ENCODE results near the gene ASB9. TPM values are rescaled to one million over a fixed set of nuclear protein-coding genes. Genes with fewer than 3 reads are reported as not detected.

Gene ASB9
- total RNA-seq, 2 experiments from 2014 or later: not detected

DNA sequence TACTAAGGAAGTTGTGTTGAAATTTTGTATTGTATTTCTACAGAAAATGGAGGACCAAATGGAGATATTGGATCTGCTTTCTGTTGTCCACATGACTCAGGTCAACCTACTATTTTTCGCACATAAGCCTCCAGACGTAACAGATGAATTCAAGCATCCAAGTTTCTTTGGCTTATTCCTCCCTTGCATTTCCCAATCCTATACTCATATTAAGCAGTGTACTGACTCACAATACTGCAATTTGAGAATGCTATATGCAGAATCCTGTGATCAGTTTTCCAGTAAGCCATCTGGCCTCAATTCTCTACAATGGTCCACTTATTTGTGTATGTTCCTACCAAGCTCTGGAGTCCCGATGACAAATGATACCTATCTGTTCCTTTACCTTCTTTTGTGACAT, 75.7 kb downstream of the ASB9 start:
- ChIA-PET CTCF (ENCODE audit: unreplicated experiment) (no interaction called here), POLR2A (interaction anchor here (0.8 kb wide), 1 partner anchor 8 kb away, joined by 3 read pairs; no protein-coding TSS in a partner anchor)
- H3K4me1 ChIP-seq (ENCODE audit: insufficient read depth, low read length, poor library complexity, severe bottlenecking): no peaks in the 10 kb centered on the region
- H3K36me3 ChIP-seq (ENCODE audit: insufficient read depth, low read length): no peaks in the 10 kb centered on the region
- DNase-seq (ENCODE audit: low spot score): no peak
- no peaks in the 10 kb centered on the region for H4K20me1 ChIP-seq (ENCODE audit: insufficient read depth, low read length)
- H3K27ac ChIP-seq (ENCODE audit: low read depth, low read length, poor library complexity, severe bottlenecking): no peak overlapping the region
- TF ChIP-seq EZH2phosphoT487 (IDR thresholded peaks at IDR 0.05; ENCODE audit: borderline replicate concordance, low read depth, low read length): no peak
- TF ChIP-seq, protein P1, sequence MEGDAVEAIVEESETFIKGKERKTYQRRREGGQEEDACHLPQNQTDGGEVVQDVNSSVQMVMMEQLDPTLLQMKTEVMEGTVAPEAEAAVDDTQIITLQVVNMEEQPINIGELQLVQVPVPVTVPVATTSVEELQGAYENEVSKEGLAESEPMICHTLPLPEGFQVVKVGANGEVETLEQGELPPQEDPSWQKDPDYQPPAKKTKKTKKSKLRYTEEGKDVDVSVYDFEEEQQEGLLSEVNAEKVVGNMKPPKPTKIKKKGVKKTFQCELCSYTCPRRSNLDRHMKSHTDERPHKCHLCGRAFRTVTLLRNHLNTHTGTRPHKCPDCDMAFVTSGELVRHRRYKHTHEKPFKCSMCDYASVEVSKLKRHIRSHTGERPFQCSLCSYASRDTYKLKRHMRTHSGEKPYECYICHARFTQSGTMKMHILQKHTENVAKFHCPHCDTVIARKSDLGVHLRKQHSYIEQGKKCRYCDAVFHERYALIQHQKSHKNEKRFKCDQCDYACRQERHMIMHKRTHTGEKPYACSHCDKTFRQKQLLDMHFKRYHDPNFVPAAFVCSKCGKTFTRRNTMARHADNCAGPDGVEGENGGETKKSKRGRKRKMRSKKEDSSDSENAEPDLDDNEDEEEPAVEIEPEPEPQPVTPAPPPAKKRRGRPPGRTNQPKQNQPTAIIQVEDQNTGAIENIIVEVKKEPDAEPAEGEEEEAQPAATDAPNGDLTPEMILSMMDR (conservative IDR thresholded peaks at IDR 0.05; ENCODE audit: low read length): no peak
- no peak overlapping the region for H3K4me3 ChIP-seq (ENCODE audit: low read depth, low read length, poor library complexity, severe bottlenecking)
- intact Hi-C loops (cut with micrococcal nuclease; ENCODE audit: unreplicated experiment): no loop called here
- H3K9me2 ChIP-seq (ENCODE audit: insufficient read depth, low read length): no peaks in the 10 kb centered on the region
- no peaks in the 10 kb centered on the region for H3K79me2 ChIP-seq (ENCODE audit: insufficient read depth, low read depth, low read length)
- no peaks in the 10 kb centered on the region for H3K9me3 ChIP-seq (ENCODE audit: low read length)
- no peak overlapping the region for H2AFZ ChIP-seq (ENCODE audit: low read length)
- BruUV-seq (replicated peaks): no TSS peak
- H3K4me2 ChIP-seq (ENCODE audit: low read length): no peak overlapping the region

Other genes with a start within 250 kb of the ASB9 start
- not detected in 2 replicates for gene ASB11, start 45.6 kb upstream of the ASB9 start, total RNA-seq (2014; rRNA removed; shearing (Covaris generic))
- not detected in 2 replicates for gene ASB11, start 45.6 kb upstream of the ASB9 start, total RNA-seq (2022)
- 8.1 and 13.1 TPM in 2 replicates for gene PIGA, start 65.4 kb upstream of the ASB9 start, total RNA-seq (2014; rRNA removed; shearing (Covaris generic))
- gene PIGA, start 65.4 kb upstream of the ASB9 start, total RNA-seq (2022): 25.0 and 33.0 TPM in 2 replicates
- not detected in 2 replicates for gene VEGFD, start 114.3 kb upstream of the ASB9 start, total RNA-seq (2014; rRNA removed; shearing (Covaris generic))
- not detected in 2 replicates for gene VEGFD, start 114.3 kb upstream of the ASB9 start, total RNA-seq (2022)
- gene PIR, start 223.2 kb upstream of the ASB9 start, total RNA-seq (2014; rRNA removed; shearing (Covaris generic)): 0.51 and 1.9 TPM in 2 replicates
- gene PIR, start 223.2 kb upstream of the ASB9 start, total RNA-seq (2022): 3.1 and 3.5 TPM in 2 replicates
- gene BMX, start 230.7 kb upstream of the ASB9 start, total RNA-seq (2014; rRNA removed; shearing (Covaris generic)): not detected in 2 replicates
- not detected in 2 replicates for gene BMX, start 230.7 kb upstream of the ASB9 start, total RNA-seq (2022)